Stimulated activated CD8-positive, alpha-beta memory T cell treated with anti-CD3 and anti-CD28 coated beads, Interleukin-7, amount 100 ng/mL, for 1 hour (primary cell): ENCODE data around the gene ZHX3.
"Not testable (repeated sequence)": the region's sequence is repeated elsewhere in the genome, so short reads cannot be mapped to it uniquely, and the experiment has no call there.

Experiments
- DNase-seq, 2 donors: peaks; one replicate each; pipeline ENCODE4 v3.0.0-alpha.2; 2020; ENCODE audit warnings: low read depth in 2 of 2

ZHX3 gene

DNA sequence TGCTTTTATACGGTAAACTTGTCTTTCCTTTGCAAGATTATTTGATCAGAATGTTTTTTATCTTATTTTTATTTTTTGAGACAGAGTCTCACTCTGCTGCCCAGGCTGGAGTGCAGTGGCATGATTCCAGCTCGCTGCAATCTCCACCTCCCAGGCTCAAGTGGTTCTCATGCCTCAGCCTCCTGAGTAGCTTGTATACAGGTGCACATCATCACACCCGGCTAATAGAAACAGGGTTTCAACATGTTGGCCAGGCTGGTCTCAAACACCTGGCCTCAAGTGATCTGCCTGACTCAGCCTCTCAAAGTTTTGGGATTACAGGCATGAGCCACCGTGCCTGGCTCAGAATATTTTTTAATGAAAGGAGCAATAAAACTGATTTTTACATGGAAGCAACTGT lies 14.2 kb upstream of the ZHX3 start:
- DNase-seq: no peak

- DNase-seq: no peak
Measured at GRCh38 chr20:41330941-41331340, 13.4 kb upstream of the ZHX3 start.

GRCh38 chr20:41330343-41330720 lies 12.8 kb upstream of the ZHX3 start:
- no peak for DNase-seq

DNA sequence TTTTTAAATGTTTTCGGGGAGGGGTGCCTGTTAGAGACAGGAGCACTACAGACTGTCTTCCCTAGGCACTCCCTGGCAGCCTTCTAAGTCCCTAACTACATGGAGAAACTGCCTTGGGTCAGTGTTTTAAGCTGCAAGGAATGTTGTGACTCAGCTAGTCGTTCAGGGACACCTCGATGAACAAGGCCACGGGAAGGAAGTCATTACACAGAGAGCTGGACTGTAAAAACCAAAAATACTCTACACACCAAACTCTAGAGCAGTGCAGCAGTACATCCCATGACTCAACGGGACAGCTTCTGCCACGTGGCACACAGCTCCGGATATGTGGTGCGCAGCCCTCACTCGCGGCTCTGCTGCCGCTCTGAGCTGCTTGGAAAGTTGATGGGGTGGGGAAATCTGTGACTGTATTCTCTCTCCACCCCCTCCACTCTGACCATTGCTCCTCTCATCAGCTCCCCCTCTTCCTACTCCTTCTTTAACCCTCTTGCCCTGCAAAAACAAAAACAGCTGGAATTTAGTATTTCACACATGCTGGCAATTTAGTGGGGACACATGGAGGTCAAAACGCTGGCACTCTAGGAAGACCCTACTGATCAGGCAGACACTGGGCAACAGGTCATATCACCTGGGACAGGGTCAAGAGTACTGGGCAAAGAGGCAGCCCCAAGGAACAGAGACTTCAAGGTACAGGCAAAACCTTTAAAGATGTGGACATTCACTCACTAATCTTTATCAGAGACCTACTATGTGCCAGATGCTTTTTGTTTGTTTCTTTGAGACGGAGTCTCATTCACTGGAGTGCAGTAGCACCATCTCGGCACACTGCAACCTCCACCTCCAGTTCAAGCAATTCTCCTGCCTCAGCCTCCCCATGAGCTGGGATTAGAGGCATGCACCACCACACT lies 12.2 kb upstream of the ZHX3 start:
- peak in 1 of 2 donors; percentile 30 for DNase-seq

DNA sequence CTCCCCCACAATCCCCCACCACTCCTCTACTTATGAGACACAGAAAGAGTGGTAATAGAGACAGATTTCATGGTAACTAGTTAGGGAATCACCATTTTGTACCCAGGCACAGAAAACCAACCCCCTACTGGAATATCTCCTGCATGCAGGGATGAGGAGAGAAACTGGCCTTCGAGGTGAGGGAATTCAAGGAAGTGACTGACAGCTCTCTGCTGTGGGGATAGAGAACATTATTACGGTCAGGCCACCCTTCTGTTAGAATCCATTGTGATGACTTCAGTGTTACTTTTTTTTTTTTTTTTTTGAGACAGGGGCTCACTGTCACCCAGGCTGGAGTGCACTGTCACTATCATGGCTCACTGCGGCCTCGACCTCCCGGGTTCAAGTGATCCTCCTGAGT lies 9.6 kb upstream of the ZHX3 start:
- DNase-seq: no peak

- no peak for DNase-seq
Measured at GRCh38 chr20:41320976-41321375, 3.4 kb upstream of the ZHX3 start.

DNA sequence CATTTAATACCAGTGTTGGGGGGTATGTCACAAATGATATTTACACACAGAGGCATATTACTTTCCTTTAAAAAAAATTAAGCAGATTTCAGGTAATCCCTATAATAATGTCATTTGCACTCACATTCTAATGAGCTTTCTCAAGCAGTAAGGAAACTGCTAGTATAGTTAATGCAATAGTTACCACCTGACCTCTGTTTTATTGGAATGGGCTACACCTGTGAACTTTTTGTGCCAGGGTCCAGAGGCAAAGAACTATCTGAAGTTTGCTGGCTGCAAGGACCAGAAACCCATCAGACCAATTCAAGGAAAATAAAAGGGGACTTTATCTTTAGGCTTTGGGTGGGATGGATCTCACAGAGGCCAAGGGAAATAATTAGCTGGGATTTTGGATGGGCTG lies 2.9 kb upstream of the ZHX3 start:
- DNase-seq: no peak

GRCh38 chr20:41318271-41318649 lies 729 bp upstream of the ZHX3 start:
- DNase-seq: no peak

DNA sequence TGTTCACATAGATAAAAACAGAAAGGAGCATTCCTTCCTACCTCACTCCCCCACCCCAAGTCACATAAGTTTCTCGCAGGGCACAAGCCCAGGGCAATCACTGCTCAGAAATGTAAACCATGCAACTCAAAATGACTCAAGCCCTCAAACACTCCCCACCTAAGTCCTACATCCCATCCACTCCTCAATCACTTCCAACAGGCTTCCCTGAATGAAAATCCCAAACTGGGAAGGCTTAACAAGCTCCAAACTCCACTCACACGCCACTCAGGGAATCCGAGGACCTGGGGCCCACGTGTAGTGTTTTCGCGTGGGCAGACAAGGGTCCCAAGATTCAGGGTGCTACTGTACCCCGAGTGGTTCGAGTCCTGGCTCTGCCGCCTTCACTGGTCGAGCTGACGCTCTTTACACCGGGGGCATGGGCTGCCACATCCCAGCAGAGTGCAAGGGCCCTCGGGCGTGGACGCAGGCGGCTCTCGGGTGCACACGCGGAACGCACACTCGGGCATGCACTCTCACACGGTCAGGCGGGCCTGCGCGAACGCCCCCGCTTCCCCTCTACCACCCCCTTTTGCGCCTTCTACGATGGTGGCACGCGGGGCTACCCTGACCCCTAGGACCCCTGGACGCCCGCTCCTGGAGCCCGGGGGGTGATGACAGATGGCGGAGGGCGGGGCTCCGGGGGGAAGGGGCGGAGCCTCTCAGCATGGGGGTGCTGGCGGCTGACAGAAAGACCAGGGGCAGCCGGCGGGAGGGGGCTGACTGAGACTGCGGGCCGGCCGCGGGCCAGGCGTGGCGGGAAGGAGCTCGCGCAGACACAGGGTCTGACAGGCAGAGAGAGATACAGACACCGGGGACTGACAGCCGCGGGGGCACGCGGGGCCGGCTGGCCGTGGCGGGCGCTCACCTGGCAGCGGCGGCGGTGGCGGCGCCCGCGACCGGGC lies 657 bp downstream of the ZHX3 start:
- DNase-seq: peak; percentile 52 to 58

GRCh38 chr20:41316051-41316450 lies 1.5 kb downstream of the ZHX3 start:
- DNase-seq: no peak

DNA sequence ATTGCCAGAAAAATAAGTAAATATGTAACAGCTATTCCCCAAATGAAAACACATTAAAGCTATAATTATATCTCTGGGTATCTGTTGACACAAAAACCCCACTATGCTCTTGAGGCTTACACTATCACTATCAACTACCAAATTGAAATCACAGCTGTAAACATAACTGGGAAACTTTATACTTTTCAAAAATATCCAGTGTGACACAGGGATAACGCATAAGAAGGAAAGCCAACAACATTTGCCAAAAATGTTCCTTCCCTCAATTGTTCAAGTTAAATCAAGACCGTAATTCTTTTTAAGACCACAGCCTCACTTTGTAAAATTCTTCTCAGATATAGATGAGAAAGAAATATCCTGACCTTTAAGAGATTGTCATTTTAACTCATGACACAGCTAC lies 3.1 kb downstream of the ZHX3 start:
- DNase-seq: no peak

GRCh38 chr20:41312009-41312408 lies 5.5 kb downstream of the ZHX3 start:
- DNase-seq: not testable (repeated sequence)

- DNase-seq: no peak
Measured at GRCh38 chr20:41309817-41310216, 7.7 kb downstream of the ZHX3 start.

- DNase-seq: no peak
Measured at GRCh38 chr20:41308726-41309413, 8.7 kb downstream of the ZHX3 start.

- no peak for DNase-seq
Measured at GRCh38 chr20:41308290-41308711, 9.2 kb downstream of the ZHX3 start.

- DNase-seq: no peak
Measured at GRCh38 chr20:41307021-41307420, 10.5 kb downstream of the ZHX3 start.

DNA sequence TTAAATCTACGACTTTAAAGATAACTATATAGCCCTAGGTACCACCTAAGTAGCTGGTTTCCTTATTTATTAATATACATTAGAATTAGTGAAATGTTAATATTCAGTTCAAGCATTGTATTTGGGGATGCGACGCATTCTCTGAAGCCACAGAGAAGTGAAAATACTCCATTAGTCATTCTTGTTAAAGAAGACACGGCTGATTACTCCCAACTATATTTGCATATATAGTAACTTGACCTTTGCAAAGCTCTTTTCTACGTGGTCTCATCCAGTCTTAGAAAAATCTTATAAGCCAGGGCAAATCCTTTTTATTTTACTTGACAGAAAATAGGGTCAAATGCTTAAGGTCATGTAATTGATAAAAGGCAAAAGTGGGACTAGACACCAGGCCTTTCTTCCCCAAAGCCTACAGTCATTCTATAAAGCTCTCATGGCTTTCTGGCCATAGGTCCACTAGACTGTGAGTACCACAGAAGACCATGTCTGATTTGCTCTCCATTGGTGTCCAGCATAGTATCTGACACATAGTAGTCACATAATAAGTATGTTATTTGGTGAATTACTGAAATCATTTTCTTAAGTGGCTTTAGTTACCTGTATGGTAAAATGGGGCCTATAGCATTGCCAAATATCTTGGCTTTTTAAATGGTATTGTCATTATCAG lies 11.3 kb downstream of the ZHX3 start:
- no peak for DNase-seq

DNA sequence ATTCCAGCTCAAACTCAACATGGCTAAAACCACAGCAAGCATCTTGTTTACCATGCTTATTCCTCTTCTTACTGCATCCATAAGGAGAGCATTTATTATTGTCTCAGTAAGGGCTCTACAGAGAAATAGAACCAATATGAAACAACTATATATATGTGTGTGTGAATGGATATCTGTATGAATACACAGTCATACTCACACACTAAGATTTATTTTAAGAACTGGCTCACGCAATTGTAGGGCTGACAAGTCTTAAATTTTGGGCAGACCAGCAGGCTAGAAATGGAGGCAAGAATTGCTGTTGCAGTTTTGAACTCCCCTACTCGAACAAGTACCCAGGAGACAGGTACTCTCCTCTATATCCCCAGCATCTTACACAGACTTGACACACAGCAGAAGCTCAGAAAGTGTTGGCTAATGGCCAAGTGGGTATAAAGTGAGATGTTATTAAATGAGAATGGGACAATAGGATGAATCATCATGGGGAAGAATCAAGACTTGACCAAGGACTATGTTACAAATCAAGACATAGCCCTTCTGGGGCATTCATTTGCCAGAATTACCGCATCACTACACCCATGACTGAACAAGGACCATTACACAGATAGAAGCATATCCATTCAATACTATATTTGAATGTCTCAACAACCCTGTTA lies 13.0 kb downstream of the ZHX3 start:
- DNase-seq: no peak

GRCh38 chr20:41304002-41304401 lies 13.5 kb downstream of the ZHX3 start:
- no peak for DNase-seq

DNA sequence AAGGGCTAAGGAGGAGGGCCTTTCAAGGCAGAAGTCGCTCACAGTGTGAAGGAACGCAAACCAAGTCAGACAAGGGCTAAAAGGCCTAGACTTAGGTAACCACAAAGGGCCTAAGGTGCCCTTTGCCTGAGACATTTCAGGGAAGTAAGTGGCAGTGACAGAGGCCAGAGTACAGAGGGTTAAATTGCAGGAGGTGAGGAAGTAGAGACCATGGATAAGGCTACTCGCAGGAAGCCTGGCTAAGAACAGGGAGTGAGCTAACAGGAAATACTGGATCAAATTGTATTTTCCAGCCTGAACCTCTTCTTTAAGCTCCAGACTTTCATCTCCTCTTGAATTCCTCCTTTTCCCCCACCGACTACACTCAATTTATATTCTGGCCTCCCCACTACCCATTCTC lies 16.6 kb downstream of the ZHX3 start:
- no peak for DNase-seq

- DNase-seq: no peak
Measured at GRCh38 chr20:41300383-41300782, 17.1 kb downstream of the ZHX3 start.
